ENCODE data around the gene RAMACL.

Gene RAMACL

GRCh38 chr6:166556336-166556735, 30.1 kb downstream of the RAMACL start:
- Histone ChIP-seq H3K27me3 (replicated peaks) (no peaks in the 10 kb centered on the region), H3K36me3 (replicated peaks) (no peaks in the 10 kb centered on the region), H3K27ac (no peak overlapping the region), H3K4me3 (ENCODE audit: low read depth, low read length) (no peak overlapping the region)
- TF ChIP-seq CTCF (IDR thresholded peaks at IDR 0.05; ENCODE audit: low read depth, low read length, missing control alignments): no peak
- no peak for DNase-seq
- in situ Hi-C loops (cut with HindIII; ENCODE audit: low pct_ligation_motif_present, low sequenced_read_pairs): no loop called here

GRCh38 chr6:166555086-166555485, 31.4 kb downstream of the RAMACL start:
- Histone ChIP-seq H3K4me3 (ENCODE audit: low read depth, low read length) (no peak overlapping the region), H3K36me3 (replicated peaks) (no peaks in the 10 kb centered on the region), H3K27me3 (replicated peaks) (no peaks in the 10 kb centered on the region), H3K27ac (no peak overlapping the region)
- TF ChIP-seq CTCF (IDR thresholded peaks at IDR 0.05; ENCODE audit: low read depth, low read length, missing control alignments): no peak
- in situ Hi-C loops (cut with HindIII; ENCODE audit: low pct_ligation_motif_present, low sequenced_read_pairs): no loop called here
- DNase-seq: no peak

- Histone ChIP-seq H3K27me3 (replicated peaks) (no peaks in the 10 kb centered on the region), H3K4me3 (ENCODE audit: low read depth, low read length) (no peak overlapping the region), H3K36me3 (replicated peaks) (no peaks in the 10 kb centered on the region), H3K27ac (peak overlapping the region; percentile 91)
- DNase-seq: no peak
- no peak for TF ChIP-seq CTCF (IDR thresholded peaks at IDR 0.05; ENCODE audit: low read depth, low read length, missing control alignments)
- in situ Hi-C loops (cut with HindIII; ENCODE audit: low pct_ligation_motif_present, low sequenced_read_pairs): no loop called here
Observed at GRCh38 chr6:166554316-166554715, 32.2 kb downstream of the RAMACL start.

- no peaks in the 10 kb centered on the region for H3K36me3 ChIP-seq (replicated peaks)
- in situ Hi-C loops (cut with HindIII; ENCODE audit: low pct_ligation_motif_present, low sequenced_read_pairs): no loop called here
- TF ChIP-seq CTCF (IDR thresholded peaks at IDR 0.05; ENCODE audit: low read depth, low read length, missing control alignments): no peak
- H3K4me3 ChIP-seq (ENCODE audit: low read depth, low read length): no peak overlapping the region
- peak overlapping the region; percentile 91 for H3K27ac ChIP-seq
- DNase-seq: peak; percentile 95
- H3K27me3 ChIP-seq (replicated peaks): no peaks in the 10 kb centered on the region
Observed at GRCh38 chr6:166553563-166554271, 32.8 kb downstream of the RAMACL start.

GRCh38 chr6:166552600-166552999, 33.9 kb downstream of the RAMACL start:
- H3K36me3 ChIP-seq (replicated peaks): no peaks in the 10 kb centered on the region
- no peak overlapping the region for H3K27ac ChIP-seq
- DNase-seq: no peak
- in situ Hi-C loops (cut with HindIII; ENCODE audit: low pct_ligation_motif_present, low sequenced_read_pairs): no loop called here
- H3K27me3 ChIP-seq (replicated peaks): no peaks in the 10 kb centered on the region
- H3K4me3 ChIP-seq (ENCODE audit: low read depth, low read length): no peak overlapping the region
- no peak for TF ChIP-seq CTCF (IDR thresholded peaks at IDR 0.05; ENCODE audit: low read depth, low read length, missing control alignments)

Measured in brain microvascular endothelial cell (primary cell).